Occipital lobe (tissue), 3 donors: ENCODE results near the gene DLX6. TPM values are rescaled to one million over a fixed set of nuclear protein-coding genes. Genes with fewer than 3 reads are reported as not detected.
"Not testable (repeated sequence)": the region's sequence is repeated elsewhere in the genome, so short reads cannot be mapped to it uniquely, and the experiment has no call there.

ENCODE experiments used
- DNase-seq: peaks from one replicate; lab custom pipeline; 2025; lab: John Stamatoyannopoulos, UW
- small RNA-seq: library from RNA; depleted of rRNA; stranded (forward); fragments of <200 nt; gene quantifications from one replicate; pipeline ENCODE3, GENCODE V24; 2014
- total RNA-seq: library from RNA; depleted of rRNA; stranded (reverse); fragments of >200 nt; gene quantifications from one replicate; pipeline ENCODE4 v1.2.3, GENCODE V29; 2014

DLX6 gene
- total RNA-seq, 1 donor from 2014 or later = 0.62 TPM

DNA sequence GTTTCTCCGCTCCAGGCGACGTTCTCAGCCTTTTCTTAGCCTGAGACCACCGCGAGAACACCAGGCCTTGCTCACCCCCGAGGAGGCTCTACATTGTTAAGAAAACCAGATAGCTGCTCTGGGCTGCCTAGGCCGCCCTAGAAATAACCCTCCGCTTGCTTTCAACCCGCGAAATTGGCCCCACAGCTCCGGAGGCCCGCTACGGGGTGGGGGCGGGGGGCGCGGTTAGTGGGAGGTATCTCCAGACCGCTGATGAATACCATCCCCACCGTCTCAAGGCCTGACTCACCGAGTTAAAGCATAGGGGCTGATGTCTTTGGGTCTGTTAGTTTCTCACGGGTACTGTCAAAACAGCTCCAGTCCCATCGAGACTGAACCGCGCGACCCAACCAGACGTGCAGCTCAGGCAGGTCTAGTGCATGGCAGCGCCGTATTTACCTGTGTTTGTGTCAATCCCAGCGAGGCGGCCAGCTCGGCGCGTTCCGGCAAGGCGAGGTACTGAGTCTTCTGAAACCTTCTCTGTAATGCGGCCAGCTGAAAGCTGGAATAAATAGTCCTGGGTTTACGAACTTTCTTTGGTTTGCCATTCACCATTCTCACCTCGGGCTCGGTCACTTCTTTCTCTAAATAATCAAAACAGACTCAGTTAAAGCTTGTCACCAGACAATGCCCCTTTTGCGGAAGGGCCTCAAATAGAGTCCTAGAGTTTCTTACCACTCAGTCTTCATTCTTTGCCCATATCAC, 16.6 kb downstream of the DLX6 start:
- DNase-seq = no peak

DNA sequence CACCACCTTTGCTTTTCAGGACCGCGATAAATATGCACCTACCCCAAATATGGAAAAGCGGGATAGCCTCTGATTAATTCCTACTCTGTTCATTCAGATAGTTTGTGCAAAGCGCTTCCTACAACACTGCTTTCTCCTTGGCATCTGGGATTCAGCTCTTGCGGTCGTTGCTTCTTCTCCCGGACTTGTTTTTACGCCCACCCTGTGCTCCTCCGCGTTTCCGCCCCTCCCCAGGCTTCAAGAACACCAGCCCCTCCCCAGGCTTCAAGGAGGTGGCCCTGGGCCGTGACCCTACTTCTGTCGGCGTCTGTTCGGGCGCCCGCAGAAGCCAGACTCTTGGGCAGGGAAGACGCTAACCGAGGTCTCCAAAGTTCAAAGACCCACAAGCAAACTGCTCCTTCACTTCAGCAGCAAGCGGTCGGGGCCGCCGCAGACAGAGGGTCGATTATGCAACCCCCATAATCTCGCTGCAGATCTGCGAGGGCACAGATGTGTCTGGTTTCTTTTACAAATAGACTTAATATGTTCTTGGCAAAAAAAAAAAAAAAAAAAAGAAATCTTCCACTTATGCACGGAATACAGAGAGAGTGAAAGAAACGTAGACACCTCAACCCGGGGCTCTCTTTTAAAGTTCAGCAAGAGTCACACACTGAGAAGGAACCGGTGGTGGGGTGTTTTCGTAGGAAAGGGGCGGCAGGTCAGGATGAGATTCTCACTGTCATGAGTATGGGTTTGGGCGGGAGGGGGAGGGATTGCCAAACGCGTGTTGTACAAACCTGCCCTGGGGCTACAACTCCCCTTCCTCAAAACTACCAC, 17.3 kb downstream of the DLX6 start:
- no peak for DNase-seq

DNA sequence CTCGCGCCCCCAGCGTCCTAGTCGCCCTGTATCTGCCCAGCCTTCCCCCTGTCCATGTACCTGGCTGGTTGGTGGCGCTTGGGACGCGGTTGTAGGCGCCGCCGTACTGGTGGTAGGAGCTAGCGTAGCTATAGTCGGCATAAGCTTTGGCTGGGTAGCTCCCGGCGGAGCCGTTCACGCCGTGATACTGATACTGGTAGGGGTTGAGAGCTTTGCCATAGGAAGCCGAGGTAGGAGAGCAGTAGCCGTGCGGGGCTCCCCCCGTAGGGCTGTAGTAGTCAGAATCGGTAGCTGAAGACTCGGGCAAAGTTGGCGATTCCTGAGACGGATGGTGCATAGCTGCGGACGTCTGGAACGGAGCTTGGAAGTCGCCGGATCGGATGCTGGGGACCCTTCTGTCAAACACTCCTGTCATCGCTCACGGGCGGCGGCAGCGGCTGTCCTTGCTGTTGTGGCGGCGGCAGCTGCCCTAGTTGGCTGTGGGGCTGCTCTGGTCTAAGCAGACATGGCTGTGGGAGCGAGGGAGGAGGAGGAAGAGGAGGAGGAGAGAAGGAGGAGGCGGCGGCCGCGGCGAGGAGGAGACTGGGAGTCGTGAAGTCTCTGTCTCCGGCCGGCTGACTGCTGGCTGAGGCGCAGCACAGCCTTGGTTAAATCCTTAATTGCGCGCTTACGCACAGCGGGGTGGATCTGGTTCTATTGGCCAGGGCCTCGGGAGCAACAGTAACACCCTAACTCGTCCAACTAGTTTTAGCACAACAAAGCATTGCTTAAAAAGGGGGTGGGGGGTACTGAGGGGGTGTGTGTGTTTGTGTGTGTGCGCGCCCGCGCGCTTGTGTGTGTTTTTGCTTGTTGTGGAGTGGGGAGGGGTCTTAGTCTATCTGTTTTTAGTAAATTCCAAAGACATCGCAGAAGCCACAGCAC, 19.1 kb downstream of the DLX6 start, which contains the start of gene DLX5:
TSS of gene DLX5 (minus strand) at position 623 of the 921 bp plus-strand sequence. CDS start at position 415, 208 bp downstream.
- no peak for DNase-seq

DNA sequence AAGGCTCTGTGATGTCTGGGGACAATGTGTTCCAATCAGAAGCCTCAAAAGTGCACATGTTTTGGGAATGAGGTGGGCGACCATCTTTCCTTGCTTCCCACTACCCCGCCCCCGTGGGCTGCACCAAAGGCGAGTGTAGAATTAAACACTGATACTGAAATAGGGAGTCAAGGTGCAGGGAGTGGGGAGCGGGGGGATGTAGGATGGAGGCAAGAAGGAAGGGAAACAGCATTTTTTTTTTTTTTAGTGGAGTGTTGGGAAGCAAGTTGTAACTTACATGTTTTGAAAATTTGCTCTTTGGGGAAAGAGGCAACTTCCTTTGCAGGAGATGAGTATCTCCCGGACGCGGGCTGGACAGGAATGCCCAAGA, 19.8 kb downstream of the DLX6 start:
- DNase-seq = no peak

DNA sequence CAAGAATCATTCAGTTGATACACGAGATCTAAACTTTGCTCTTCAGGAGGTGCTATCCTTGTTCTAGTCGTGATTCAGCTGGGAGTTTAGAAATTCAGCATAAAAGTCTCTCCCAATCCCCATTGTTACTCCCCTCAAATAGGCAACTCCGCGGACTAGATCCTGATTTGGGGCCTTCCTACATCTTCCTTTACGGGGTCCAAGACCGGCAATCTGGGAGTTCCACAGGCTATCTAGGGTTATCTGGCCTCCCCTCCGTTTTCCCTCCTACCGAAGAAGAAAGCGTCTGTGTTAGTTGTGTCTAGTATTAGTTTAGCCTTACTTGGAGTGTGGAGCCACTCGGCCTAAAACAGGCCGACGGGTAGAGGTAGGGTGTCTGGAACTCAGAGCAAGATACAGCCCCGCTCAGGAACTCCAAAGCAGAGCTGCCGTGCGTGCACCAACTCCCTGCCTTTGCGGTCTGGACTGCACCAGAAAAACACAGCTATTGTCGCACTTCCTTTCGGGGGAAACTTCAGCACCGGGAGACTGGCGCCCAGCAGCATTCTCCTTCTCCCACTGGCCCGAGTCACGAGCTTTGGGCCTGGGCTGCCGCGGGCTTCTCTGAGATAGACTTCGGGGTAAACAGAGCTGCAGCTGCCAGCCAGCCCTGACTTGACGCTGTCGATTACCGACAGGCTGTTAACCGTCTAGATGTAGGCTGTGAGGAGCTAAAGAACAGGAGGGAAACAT, 20.8 kb downstream of the DLX6 start:
- DNase-seq = no peak

DNA sequence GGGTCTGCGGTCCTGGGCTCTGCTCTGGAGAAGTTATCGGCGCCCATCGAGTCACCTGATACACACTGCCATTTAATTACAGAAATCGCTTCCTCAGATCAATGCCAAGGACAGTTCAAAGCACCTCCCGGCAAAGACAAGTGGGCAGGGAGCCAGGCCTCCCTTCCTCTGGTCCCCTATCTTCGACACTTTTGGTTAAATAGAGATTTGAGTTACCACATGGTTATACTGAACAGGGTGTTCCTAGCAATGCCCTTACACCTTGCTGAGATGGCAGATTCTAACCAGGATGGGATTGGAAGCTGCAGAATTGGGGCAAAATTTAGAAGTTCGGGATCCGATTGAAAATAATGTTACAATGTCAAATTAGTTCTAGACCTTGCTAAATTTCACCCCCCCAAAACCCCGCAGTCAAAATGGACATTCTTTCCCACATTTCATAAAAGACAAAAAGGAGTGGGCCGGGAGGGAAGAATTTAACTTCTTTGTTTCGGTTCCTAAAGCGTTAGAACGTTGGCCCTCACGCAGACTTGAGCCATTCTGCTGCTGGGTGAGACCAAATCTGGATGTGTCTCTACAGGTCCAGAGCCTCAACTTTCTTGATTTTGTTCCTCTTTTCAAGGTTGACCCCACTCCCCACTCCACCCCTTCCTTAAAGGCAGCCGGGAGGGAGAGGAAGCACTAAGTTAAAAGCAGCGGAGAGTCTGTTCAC, 21.5 kb downstream of the DLX6 start:
- DNase-seq = no peak

DNA sequence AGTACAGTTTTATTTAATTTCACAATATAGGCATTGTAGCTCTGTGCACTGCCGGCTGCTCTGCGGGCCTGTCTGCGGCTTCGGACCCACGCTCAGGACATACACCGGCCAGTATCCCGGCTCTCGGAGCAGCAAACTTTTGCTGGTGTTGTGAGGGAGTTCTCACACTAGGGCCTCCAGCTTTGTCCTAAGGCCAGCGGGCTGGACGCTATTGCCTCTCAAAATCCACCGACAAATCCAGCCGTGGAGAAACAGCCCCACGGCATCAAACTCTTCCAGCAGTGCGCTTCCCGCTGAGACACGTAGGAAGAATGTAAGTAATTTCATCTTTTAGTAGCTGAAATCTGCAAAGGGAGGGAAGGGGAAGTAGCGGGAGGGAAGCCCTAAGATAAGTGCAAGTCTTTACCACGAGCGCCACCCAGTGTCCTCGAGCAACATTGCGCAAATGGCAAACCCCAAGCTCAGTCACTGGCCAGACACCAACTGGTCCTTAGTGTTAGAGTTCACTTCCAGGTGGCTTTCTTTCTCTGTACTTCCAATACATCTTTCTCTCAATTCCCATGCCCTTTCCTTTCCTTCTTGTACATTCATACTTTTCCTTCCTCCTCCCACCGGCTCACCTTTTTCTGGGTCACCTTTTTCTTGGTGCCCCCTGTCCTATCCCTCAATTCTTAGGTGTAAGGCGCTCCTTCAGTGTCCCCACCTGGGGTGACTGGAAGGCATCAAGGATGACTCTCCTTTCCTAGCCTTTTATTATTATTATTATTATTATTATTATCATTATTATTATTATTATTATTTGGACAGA, 22.3 kb downstream of the DLX6 start:
- DNase-seq = no peak

DNA sequence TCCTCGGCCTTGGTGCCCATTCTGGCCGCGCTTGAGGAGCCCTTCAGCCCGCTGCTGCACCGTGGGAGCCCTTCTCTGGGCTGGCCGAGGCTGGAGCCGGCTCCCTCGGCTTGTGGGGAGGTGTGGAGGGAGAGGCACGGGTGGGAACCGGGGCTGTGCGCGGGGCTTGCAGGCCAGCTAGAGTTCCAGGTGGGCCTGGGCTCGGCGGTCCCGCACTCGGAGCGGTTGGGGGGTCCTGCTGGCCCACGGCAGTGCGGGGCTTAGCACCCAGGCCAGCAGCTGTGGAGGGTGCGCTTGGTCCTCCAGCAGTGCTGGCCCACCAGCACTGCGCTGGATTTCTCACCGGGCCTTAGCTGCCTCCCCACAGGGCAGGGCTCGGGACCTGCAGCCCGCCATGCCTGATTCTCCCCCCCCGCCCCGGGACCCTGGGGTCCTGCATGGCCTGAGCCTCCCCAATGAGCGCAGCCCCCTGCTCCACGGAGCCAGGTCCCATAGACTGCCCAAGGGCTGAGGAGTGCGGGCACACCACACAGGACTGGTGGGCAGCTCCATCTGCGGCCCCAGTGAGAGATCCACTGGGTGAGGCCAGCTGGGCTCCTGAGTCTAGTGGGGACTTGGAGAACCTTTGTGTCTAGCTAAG, 29.0 kb downstream of the DLX6 start:
- not testable (repeated sequence) for DNase-seq

DNA sequence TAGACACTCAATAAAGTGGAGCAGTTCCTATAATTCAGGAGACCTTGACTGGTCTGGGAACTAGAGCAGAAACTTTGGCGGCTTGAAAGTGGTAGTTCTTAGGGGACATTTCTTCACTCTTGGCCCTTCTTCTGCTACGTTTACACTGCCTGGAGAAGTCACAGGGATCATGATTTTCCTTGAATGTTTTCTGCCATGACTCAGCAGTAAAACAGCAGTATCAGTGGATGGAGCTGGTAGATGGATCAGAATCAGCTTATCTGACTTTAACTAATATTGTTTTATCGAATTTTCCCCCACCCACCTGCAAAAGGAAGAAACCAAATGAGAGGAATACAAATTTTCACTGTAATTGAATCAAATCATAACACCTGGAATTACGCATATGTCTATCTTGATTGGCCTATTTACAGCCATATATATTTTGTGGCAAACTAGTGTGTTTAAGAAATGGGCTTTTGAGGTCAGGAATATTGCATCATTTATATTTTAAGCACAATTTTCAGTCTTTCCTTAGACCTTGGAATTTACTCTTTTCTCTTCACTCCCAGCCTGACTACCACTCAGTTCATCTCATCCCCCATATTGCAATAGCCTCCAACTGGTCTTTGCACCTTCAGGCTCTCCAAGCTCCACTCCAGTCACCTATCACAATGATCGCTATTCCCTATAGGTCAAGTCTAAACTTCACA, 34.2 kb downstream of the DLX6 start:
- no peak for DNase-seq

DNA sequence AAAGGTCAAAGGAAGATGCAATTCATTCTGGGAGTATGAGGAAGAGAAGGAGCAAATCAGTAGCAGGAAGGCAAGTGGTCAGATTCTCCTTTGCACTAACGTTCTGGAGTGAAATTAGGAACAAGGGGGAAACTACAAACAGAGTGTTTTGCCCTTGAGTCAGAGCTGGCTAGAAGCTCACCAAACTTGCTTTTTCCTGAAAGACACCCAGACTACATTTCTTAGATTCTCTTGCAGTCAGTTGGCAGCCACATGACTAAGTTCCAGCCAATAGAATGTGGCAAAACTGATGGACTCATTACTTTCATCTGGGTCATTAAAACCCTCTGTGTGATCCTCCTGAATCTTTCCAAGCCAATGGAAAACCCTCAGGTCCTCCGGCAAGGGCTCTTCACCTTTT, 37.9 kb downstream of the DLX6 start:
- DNase-seq = no peak

Small RNAs within 50 kb of the gene (small RNA-seq; reads per million reads assigned to genes)
- gene RF01778 (not detected), gene RF01887 (not detected), gene RF01888 (not detected)

Other genes with a start within 250 kb of the DLX6 start
- 3.4 TPM for gene DLX5, start 19.3 kb downstream of the DLX6 start, total RNA-seq
- 13.3 TPM for gene SDHAF3, start 112.1 kb downstream of the DLX6 start, total RNA-seq